ENCODE results near the gene CST2. TPM values are rescaled to one million over a fixed set of nuclear protein-coding genes. Genes with fewer than 3 reads are reported as not detected.
A peak's percentile ranks its signal among the peaks of the same experiment; 100 is the strongest.
"Not testable (repeated sequence)": the region's sequence is repeated elsewhere in the genome, so short reads cannot be mapped to it uniquely, and the experiment has no call there.

The CST2 gene
- total and polyA plus RNA-seq, 12 donors: 0.75 TPM; not detected in 11

DNA sequence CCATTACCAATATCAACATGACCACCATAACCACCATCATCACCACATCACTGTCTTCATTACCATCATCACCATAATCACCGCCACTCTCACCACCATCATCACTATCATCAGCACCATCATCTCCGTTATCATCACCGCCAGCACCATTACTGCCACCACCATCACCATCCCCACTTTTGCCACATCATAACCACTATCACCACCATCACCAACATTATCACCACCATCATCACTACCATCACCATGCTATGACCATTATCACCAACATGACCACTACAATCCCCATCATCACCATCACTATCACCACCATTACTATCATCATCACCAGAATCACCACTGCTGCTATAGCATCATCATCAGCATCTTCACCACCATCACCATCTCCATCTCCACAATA lies 25.7 kb downstream of the CST2 start:
- Histone ChIP-seq H3K4me1 (no peaks in the 10 kb centered on the region), H3K27ac (no peak overlapping the region), H3K4me3 (no peak overlapping the region), H3K27me3 (peaks cover 0 to 10% (median 0%) of the 10 kb centered on the region in 7 donors), H3K9me3 (no peaks in the 10 kb centered on the region), H3K36me3 (no peaks in the 10 kb centered on the region)
- ATAC-seq: no peak
- no peak for DNase-seq
- intact Hi-C loops (cut with DNase I): no loop called here
- 97 to 98% methylated on average over 3 of the region's 3 CpGs for WGBS, 2 donors
- TF ChIP-seq, protein P1, sequence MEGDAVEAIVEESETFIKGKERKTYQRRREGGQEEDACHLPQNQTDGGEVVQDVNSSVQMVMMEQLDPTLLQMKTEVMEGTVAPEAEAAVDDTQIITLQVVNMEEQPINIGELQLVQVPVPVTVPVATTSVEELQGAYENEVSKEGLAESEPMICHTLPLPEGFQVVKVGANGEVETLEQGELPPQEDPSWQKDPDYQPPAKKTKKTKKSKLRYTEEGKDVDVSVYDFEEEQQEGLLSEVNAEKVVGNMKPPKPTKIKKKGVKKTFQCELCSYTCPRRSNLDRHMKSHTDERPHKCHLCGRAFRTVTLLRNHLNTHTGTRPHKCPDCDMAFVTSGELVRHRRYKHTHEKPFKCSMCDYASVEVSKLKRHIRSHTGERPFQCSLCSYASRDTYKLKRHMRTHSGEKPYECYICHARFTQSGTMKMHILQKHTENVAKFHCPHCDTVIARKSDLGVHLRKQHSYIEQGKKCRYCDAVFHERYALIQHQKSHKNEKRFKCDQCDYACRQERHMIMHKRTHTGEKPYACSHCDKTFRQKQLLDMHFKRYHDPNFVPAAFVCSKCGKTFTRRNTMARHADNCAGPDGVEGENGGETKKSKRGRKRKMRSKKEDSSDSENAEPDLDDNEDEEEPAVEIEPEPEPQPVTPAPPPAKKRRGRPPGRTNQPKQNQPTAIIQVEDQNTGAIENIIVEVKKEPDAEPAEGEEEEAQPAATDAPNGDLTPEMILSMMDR (IDR thresholded peaks at IDR 0.05): no peak

DNA sequence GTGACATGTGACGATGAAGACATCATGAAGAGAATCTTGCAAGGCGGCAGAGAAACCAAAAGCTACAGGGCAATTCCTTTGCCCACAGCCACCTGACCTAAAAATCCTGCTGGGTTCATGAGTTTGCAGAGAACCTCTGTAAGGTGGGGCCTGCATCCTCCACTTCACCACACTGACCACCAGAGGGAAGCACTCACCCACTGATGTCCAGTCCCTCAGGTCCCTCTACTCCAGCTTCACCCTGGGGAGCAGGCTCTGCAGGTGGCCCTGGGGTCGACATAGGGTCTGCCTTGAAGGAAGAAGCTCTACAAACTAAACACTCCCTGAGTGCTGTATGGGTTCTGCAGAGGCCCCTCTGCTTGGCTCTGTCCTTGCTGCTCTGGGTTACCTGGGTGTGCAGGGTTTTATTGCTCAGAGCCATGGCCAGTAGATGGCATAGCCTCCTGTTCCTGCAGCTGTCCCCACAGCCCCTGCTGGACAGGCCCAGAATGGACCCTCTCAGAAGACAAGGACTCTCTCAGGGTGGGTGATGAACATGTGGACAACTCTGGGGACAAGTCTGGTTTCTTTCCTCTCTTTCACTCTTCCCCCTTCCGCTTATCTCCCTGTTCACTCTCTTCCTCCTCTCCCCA lies 27.2 kb downstream of the CST2 start:
- H3K27me3 ChIP-seq: peaks cover 0 to 10% (median 0%) of the 10 kb centered on the region in 7 donors
- not testable (repeated sequence) for DNase-seq, H3K9me3 ChIP-seq, H3K4me3 ChIP-seq, H3K27ac ChIP-seq, H3K36me3 ChIP-seq, H3K4me1 ChIP-seq
- TF ChIP-seq, protein P1 (IDR thresholded peaks at IDR 0.05): peak; percentile 35 to 73 (median 59)
- intact Hi-C loops (cut with DNase I): loop anchor here in 1 of 10 donors (10.0 kb wide), 1 partner anchor 135 kb away; no protein-coding TSS in a partner anchor
- 41 to 48% methylated on average over 4 of the region's 4 CpGs for WGBS, 2 donors
- ATAC-seq: peak in 5 of 8 donors; percentile 67 to 85 (median 75)

GRCh38 chr20:23795526-23795925 lies 31.0 kb downstream of the CST2 start:
- 74 to 88% methylated on average over 3 of the region's 3 CpGs for WGBS, 2 donors
- H3K4me1 ChIP-seq: no peaks in the 10 kb centered on the region
- TF ChIP-seq, protein P1 (IDR thresholded peaks at IDR 0.05): no peak
- intact Hi-C loops (cut with DNase I): loop anchor here in 1 of 10 donors (10.0 kb wide), 1 partner anchor 131 kb away; no protein-coding TSS in a partner anchor
- ATAC-seq: no peak
- H3K9me3 ChIP-seq: peaks cover 0 to under 1% (median 0%) of the 10 kb centered on the region in 11 donors
- H3K4me3 ChIP-seq: no peak overlapping the region
- peaks cover 0 to 10% (median 0%) of the 10 kb centered on the region in 7 donors for H3K27me3 ChIP-seq
- H3K36me3 ChIP-seq: no peaks in the 10 kb centered on the region
- no peak for DNase-seq
- H3K27ac ChIP-seq: no peak overlapping the region

DNA sequence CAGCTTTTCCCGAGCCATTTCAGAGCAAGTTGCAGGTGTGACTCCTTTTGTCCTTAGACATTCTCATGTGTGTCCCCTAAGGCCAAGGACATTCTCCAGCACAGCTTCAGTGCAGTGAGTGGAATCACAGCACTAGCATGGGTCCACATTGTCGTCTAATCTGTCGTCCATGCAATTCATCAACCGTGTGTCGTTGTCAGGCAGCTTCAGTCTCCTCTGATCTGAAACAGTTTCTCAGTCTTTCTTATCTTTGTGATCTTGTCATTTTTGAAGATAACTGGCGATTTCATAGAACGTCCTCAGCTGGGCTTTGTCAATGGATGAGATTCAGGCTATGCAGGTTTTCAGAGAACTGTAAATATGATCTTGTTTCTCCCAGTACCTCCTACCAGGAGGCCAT lies 31.7 kb downstream of the CST2 start:
- DNase-seq (no peak), ATAC-seq (no peak)
- TF ChIP-seq, protein P1 (IDR thresholded peaks at IDR 0.05): no peak
- 32 to 42% methylated on average over 7 of the region's 7 CpGs for WGBS, 2 donors
- no peaks in the 10 kb centered on the region for H3K4me1 ChIP-seq
- intact Hi-C loops (cut with DNase I): loop anchor here in 1 of 10 donors (10.0 kb wide), 1 partner anchor 130 kb away; no protein-coding TSS in a partner anchor
- peaks cover 0 to 3% (median 0%) of the 10 kb centered on the region in 11 donors for H3K9me3 ChIP-seq
- H3K4me3 ChIP-seq: no peak overlapping the region
- H3K36me3 ChIP-seq: no peaks in the 10 kb centered on the region
- peaks cover 0 to 10% (median 0%) of the 10 kb centered on the region in 7 donors for H3K27me3 ChIP-seq
- no peak overlapping the region for H3K27ac ChIP-seq

Measured in heart right ventricle (tissue), 16 donors.